Calu3 (cell line): ENCODE data around the gene ZNF609. TPM values are rescaled to one million over a fixed set of nuclear protein-coding genes. Genes with fewer than 3 reads are reported as not detected.
A peak's percentile ranks its signal among the peaks of the same experiment; 100 is the strongest.

Source experiments
- BruUV-seq: library from RNA; stranded (reverse); fragments of 400-500 nt; replicated peaks from 2 replicates; lab custom pipeline; 2021; lab: Mats Ljungman, UMichigan
- CTCF ChIA-PET: fragments of 300-600 bp; sonication (Branson Sonifier 250); formaldehyde crosslinking; loops from one replicate; lab custom pipeline; 2022; ENCODE audit warnings: antibody characterized with exemption; lab: Charles Lee
- DNase-seq: peaks from one replicate; pipeline ENCODE4 v3.0.0; 2022
- H3K27ac Mint-ChIP-seq: one replicate; pipeline ENCODE4 v1.8.0; 2022; ENCODE audit warnings: mixed read lengths; ENCODE audit not compliant: unreplicated experiment
- H3K27me3 Mint-ChIP-seq: one replicate; pipeline ENCODE4 v1.8.0; 2022; ENCODE audit warnings: mixed read lengths; ENCODE audit not compliant: unreplicated experiment
- H3K36me3 Mint-ChIP-seq: one replicate; pipeline ENCODE4 v1.8.0; 2022; ENCODE audit warnings: mild to moderate bottlenecking, moderate library complexity, mixed read lengths; ENCODE audit not compliant: insufficient read depth, unreplicated experiment
- H3K4me1 Mint-ChIP-seq: one replicate; pipeline ENCODE4 v1.8.0; 2022; ENCODE audit warnings: mild to moderate bottlenecking, low read depth, mixed read lengths; ENCODE audit not compliant: unreplicated experiment
- H3K4me3 Mint-ChIP-seq: one replicate; pipeline ENCODE4 v1.8.0; 2022; ENCODE audit warnings: mild to moderate bottlenecking, low read depth, moderate library complexity, mixed read lengths; ENCODE audit not compliant: unreplicated experiment
- H3K9me3 Mint-ChIP-seq: one replicate; pipeline ENCODE4 v1.8.0; 2022; ENCODE audit warnings: low read depth, mixed read lengths; ENCODE audit not compliant: unreplicated experiment
- CTCF ChIP-seq: fragments of 200-600 bp; IDR thresholded peaks from one replicate; pipeline ENCODE4 v1.8.0; 2022; ENCODE audit warnings: antibody characterized with exemption; ENCODE audit not compliant: unreplicated experiment
- intact Hi-C: fragments of 100-400 bp; cut with micrococcal nuclease; formaldehyde crosslinking; loops from one replicate; pipeline ENCODE4 v1.10.0; 2022; ENCODE audit not compliant: unreplicated experiment
- total RNA-seq: library from RNA; stranded (reverse); gene quantifications from 2 replicates; pipeline ENCODE4 v1.2.3, GENCODE V29; 2022

The ZNF609 gene
- total RNA-seq, 1 experiment from 2014 or later, result 50.6 TPM

GRCh38 chr15:64634027-64634426 lies 173.6 kb downstream of the ZNF609 start:
- H3K27ac Mint-ChIP-seq, result peak overlapping the region; percentile 79
- H3K4me1 Mint-ChIP-seq, result peaks cover 35% of the 10 kb centered on the region
- H3K4me3 Mint-ChIP-seq, result peak overlapping the region; percentile 55
- CTCF ChIA-PET, result interaction anchor here (1.4 to 2.7 kb wide), 4 partner anchors 10 to 22 kb away, joined by 3 to 16 read pairs (median 10); no protein-coding TSS in a partner anchor
- BruUV-seq, result no TSS peak
- H3K27me3 Mint-ChIP-seq, result no peaks in the 10 kb centered on the region
- H3K9me3 Mint-ChIP-seq, result peaks cover 5% of the 10 kb centered on the region
- no peak for TF ChIP-seq CTCF
- H3K36me3 Mint-ChIP-seq, result peaks cover 27% of the 10 kb centered on the region
- intact Hi-C loops, result no loop called here
- DNase-seq, result no peak

- peak; percentile 39 for DNase-seq
- TF ChIP-seq CTCF, result no peak
- BruUV-seq, result no TSS peak
- H3K27ac Mint-ChIP-seq, result peak overlapping the region; percentile 79
- peaks cover 5% of the 10 kb centered on the region for H3K9me3 Mint-ChIP-seq
- intact Hi-C loops, result loop anchor here (5.0 kb wide), 1 partner anchor 113 kb away; no protein-coding TSS in a partner anchor
- peak overlapping the region; percentile 55 for H3K4me3 Mint-ChIP-seq
- peaks cover 25% of the 10 kb centered on the region for H3K36me3 Mint-ChIP-seq
- CTCF ChIA-PET, result interaction anchor here (0.5 to 2.7 kb wide), 17 partner anchors 9 to 377 kb away, joined by 3 to 16 read pairs (median 4); no protein-coding TSS in a partner anchor
- no peaks in the 10 kb centered on the region for H3K27me3 Mint-ChIP-seq
- H3K4me1 Mint-ChIP-seq, result peaks cover 35% of the 10 kb centered on the region
These were observed 174.5 kb downstream of the ZNF609 start for GRCh38 chr15:64634576-64635498.

GRCh38 chr15:64635499-64636495 lies 175.4 kb downstream of the ZNF609 start:
- DNase-seq, result peak; percentile 32
- no peaks in the 10 kb centered on the region for H3K27me3 Mint-ChIP-seq
- peak overlapping the region; percentile 55 for H3K4me3 Mint-ChIP-seq
- TF ChIP-seq CTCF, result no peak
- CTCF ChIA-PET, result interaction anchor here (0.5 to 2.7 kb wide), 16 partner anchors 9 to 376 kb away, joined by 3 to 16 read pairs (median 4); no protein-coding TSS in a partner anchor
- H3K27ac Mint-ChIP-seq, result peak overlapping the region; percentile 79
- peaks cover 21% of the 10 kb centered on the region for H3K36me3 Mint-ChIP-seq
- peaks cover 5% of the 10 kb centered on the region for H3K9me3 Mint-ChIP-seq
- no TSS peak for BruUV-seq
- intact Hi-C loops, result loop anchor here (5.0 kb wide), 1 partner anchor 113 kb away; no protein-coding TSS in a partner anchor
- peaks cover 43% of the 10 kb centered on the region for H3K4me1 Mint-ChIP-seq

GRCh38 chr15:64636556-64636955 lies 176.2 kb downstream of the ZNF609 start:
- no peak for TF ChIP-seq CTCF
- Mint-ChIP-seq H3K4me3 (no peak overlapping the region), H3K4me1 (peaks cover 48% of the 10 kb centered on the region), H3K36me3 (peaks cover 20% of the 10 kb centered on the region), H3K27me3 (no peaks in the 10 kb centered on the region), H3K27ac (peak overlapping the region; percentile 79), H3K9me3 (peaks cover 5% of the 10 kb centered on the region)
- CTCF ChIA-PET, result interaction anchor here (0.7 to 2.7 kb wide), 4 partner anchors 12 to 232 kb away, joined by 3 to 16 read pairs (median 6); no protein-coding TSS in a partner anchor
- no TSS peak for BruUV-seq
- DNase-seq, result no peak
- intact Hi-C loops, result loop anchor here (5.0 kb wide), 1 partner anchor 114 kb away; no protein-coding TSS in a partner anchor
